Measurements from ENCODE around the gene ABHD17A.
A peak's percentile ranks its signal among the peaks of the same experiment; 100 is the strongest.
"Not testable (repeated sequence)": the region's sequence is repeated elsewhere in the genome, so short reads cannot be mapped to it uniquely, and the experiment has no call there.

Gene ABHD17A

DNA sequence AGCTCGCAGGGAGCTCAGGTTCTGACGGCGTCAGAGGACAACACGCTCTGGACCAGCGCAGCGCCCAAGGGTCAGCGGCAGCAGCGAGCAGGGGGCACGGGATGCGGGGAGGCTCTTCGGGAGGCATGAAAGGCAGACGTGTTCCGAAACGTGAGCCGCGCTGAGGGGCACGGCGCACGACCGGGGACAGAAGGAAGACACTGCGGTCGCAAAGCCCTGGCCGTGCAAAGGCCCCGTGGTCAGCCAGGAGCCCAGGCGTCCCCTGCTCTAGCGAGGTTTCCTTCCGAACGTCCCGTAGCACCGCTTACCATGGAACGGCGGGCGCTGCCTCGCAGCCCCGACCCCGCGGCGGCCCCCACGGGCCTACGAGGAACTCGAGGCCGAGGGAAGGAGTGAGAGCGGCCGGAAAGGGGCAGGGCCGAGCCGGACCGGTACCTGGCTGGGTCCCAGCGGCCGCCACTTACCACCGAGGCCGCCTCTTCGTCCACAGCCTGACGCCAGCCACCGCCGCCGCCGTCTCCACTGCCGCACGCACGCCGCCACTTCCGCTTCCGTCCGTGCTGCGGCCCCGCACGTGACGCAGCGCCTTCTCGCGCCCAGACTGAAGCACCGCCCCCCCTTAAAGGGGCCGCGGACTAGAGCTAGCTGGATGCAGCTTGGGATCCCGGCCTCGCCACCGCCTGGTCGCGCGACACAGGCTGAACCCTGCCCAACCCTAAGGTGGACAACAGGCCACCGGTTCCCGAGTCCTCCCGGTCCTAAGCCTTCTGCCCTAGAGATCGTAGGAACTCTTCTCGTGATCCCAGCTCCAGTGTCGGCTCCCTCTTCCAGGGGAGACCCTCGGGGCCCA lies 9.4 kb downstream of the ABHD17A start:
- H3K36me3 ChIP-seq (replicated peaks; ENCODE audit: insufficient read depth, low read length): peaks cover 4% of the 10 kb centered on the region
- H3K9me2 ChIP-seq (replicated peaks; ENCODE audit: insufficient read depth, low read length): no peaks in the 10 kb centered on the region
- peaks cover 12% of the 10 kb centered on the region; the same call in 1 of the 2 replicates for H4K20me1 ChIP-seq (ENCODE audit: insufficient read depth, low read length)
- no peaks in the 10 kb centered on the region for H3K27me3 ChIP-seq (replicated peaks; ENCODE audit: insufficient read depth, low read length)
- 0 out of 2 replicates have a peak, but pooled peaks cover 12% of the 10 kb centered on the region for H3F3A ChIP-seq (ENCODE audit: insufficient read depth, low read length)
- TF ChIP-seq EZH2 (optimal IDR thresholded peaks at IDR 0.05; ENCODE audit: low read depth, low read length) (no peak), EZH2phosphoT487 (IDR thresholded peaks at IDR 0.05; ENCODE audit: low read length) (no peak)
- TF ChIP-seq, protein P1, sequence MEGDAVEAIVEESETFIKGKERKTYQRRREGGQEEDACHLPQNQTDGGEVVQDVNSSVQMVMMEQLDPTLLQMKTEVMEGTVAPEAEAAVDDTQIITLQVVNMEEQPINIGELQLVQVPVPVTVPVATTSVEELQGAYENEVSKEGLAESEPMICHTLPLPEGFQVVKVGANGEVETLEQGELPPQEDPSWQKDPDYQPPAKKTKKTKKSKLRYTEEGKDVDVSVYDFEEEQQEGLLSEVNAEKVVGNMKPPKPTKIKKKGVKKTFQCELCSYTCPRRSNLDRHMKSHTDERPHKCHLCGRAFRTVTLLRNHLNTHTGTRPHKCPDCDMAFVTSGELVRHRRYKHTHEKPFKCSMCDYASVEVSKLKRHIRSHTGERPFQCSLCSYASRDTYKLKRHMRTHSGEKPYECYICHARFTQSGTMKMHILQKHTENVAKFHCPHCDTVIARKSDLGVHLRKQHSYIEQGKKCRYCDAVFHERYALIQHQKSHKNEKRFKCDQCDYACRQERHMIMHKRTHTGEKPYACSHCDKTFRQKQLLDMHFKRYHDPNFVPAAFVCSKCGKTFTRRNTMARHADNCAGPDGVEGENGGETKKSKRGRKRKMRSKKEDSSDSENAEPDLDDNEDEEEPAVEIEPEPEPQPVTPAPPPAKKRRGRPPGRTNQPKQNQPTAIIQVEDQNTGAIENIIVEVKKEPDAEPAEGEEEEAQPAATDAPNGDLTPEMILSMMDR (IDR thresholded peaks at IDR 0.05; ENCODE audit: low read length): peak; percentile 34; the same call in 1 of the 2 replicates
- peak overlapping the region; percentile 91 for H2AFZ ChIP-seq (ENCODE audit: low read length)
- H3K9ac ChIP-seq (ENCODE audit: low read length): peak overlapping the region; percentile 92
- peak; percentile 98 for DNase-seq
- H3K79me2 ChIP-seq (ENCODE audit: low read length): peaks cover 66% of the 10 kb centered on the region
- H3K27ac ChIP-seq (ENCODE audit: low read length): peak overlapping the region; percentile 71
- peak overlapping the region; percentile 99 for H3K4me2 ChIP-seq (ENCODE audit: low read depth, low read length)
- peak overlapping the region; percentile 87 for H3K4me3 ChIP-seq (ENCODE audit: low read length)
- no peaks in the 10 kb centered on the region for H3K9me3 ChIP-seq (replicated peaks; ENCODE audit: insufficient read depth, low read length)
- peaks cover 11% of the 10 kb centered on the region for H3K4me1 ChIP-seq (ENCODE audit: low read length)

DNA sequence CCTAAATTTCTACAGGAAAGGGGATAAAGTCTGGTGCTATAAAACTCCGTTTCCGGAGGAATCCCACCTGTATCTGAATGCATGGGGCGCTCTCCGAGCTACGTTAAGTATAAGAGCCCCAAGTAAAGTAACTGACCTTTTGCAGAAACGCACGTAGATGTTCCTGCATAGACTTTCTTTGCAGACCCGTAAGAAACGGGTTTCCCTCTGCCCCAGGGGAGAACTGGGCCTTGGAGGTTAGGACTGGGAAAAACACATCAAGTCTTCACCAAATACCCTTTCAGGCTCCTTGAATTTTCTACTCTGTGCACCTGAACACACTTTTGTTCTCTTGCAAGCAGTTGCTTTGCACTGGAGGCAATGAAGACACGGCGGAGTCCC lies 10.0 kb downstream of the ABHD17A start:
- peaks cover 62% of the 10 kb centered on the region for H3K79me2 ChIP-seq (ENCODE audit: low read length)
- not testable (repeated sequence) for DNase-seq; H3K9me2 ChIP-seq (replicated peaks; ENCODE audit: insufficient read depth, low read length); H3K27me3 ChIP-seq (replicated peaks; ENCODE audit: insufficient read depth, low read length); H3K36me3 ChIP-seq (replicated peaks; ENCODE audit: insufficient read depth, low read length); H3K9me3 ChIP-seq (replicated peaks; ENCODE audit: insufficient read depth, low read length)
- peaks cover 12% of the 10 kb centered on the region; the same call in 1 of the 2 replicates for H4K20me1 ChIP-seq (ENCODE audit: insufficient read depth, low read length)
- peak overlapping the region; percentile 87 for H3K4me3 ChIP-seq (ENCODE audit: low read length)
- peak overlapping the region; percentile 60; the same call in 1 of the 2 replicates for H2AFZ ChIP-seq (ENCODE audit: low read length)
- H3F3A ChIP-seq (ENCODE audit: insufficient read depth, low read length): 0 out of 2 replicates have a peak, but pooled peaks cover 12% of the 10 kb centered on the region
- H3K4me1 ChIP-seq (ENCODE audit: low read length): peaks cover 11% of the 10 kb centered on the region
- H3K4me2 ChIP-seq (ENCODE audit: low read depth, low read length): peak overlapping the region; percentile 99
- peak overlapping the region; percentile 92 for H3K9ac ChIP-seq (ENCODE audit: low read length)
- H3K27ac ChIP-seq (ENCODE audit: low read length): peak overlapping the region; percentile 71; the same call in 1 of the 2 replicates

DNA sequence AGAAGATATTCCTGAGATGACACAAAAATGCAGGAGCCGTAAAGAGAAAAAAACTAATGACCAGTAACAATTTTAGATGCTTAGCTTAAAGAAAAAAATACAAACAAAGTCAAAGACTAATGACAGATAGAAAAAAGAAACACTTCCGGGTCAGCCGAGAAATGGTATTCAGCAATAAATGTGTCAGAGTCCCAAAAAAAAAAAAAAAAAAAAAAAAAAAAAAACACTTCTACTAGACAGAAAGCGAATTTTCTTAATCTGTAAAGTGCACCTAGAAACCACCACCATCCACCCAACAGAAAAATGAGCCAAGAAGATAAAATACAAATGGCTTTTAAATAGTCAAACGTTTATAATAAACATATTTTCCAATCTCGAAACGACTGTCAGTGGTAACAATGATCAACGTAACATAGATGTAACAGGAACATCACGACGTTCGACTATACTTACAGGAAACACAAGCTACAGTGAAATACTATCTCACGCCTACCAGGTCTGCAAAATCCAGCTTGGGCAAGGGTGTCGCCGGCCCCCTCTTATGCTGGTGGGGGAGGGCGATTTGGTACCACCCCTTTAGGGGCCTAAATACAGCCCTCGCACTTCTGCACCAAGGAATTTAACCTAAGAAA lies 10.6 kb downstream of the ABHD17A start:
- H4K20me1 ChIP-seq (ENCODE audit: insufficient read depth, low read length): peaks cover 12% of the 10 kb centered on the region; the same call in 1 of the 2 replicates
- peak overlapping the region; percentile 99 for H3K4me2 ChIP-seq (ENCODE audit: low read depth, low read length)
- peaks cover 4% of the 10 kb centered on the region for H3K36me3 ChIP-seq (replicated peaks; ENCODE audit: insufficient read depth, low read length)
- no peak overlapping the region for H2AFZ ChIP-seq (ENCODE audit: low read length)
- H3F3A ChIP-seq (ENCODE audit: insufficient read depth, low read length): 0 out of 2 replicates have a peak, but pooled peaks cover 12% of the 10 kb centered on the region
- no peak for TF ChIP-seq EZH2phosphoT487 (IDR thresholded peaks at IDR 0.05; ENCODE audit: low read length)
- TF ChIP-seq, protein P1 (IDR thresholded peaks at IDR 0.05; ENCODE audit: low read length): no peak
- no peaks in the 10 kb centered on the region for H3K9me2 ChIP-seq (replicated peaks; ENCODE audit: insufficient read depth, low read length)
- no peaks in the 10 kb centered on the region for H3K9me3 ChIP-seq (replicated peaks; ENCODE audit: insufficient read depth, low read length)
- no peaks in the 10 kb centered on the region for H3K27me3 ChIP-seq (replicated peaks; ENCODE audit: insufficient read depth, low read length)
- no peak for DNase-seq
- peak overlapping the region; percentile 92; the same call in 1 of the 2 replicates for H3K9ac ChIP-seq (ENCODE audit: low read length)
- peak overlapping the region; percentile 19; the same call in 1 of the 2 replicates for H3K27ac ChIP-seq (ENCODE audit: low read length)
- peaks cover 59% of the 10 kb centered on the region for H3K79me2 ChIP-seq (ENCODE audit: low read length)
- peaks cover 11% of the 10 kb centered on the region for H3K4me1 ChIP-seq (ENCODE audit: low read length)
- H3K4me3 ChIP-seq (ENCODE audit: low read length): peak overlapping the region; percentile 87
